Subcutaneous adipose tissue (tissue), 4 donors: ENCODE data around the gene IGSF21. TPM values are rescaled to one million over a fixed set of nuclear protein-coding genes. Genes with fewer than 3 reads are reported as not detected.

Experiments used
- CTCF ChIP-seq: fragments of 450-650 bp; IDR thresholded peaks from one replicate; pipeline ENCODE4 v1.5.1; 2016; ENCODE audit warnings: low read depth, mild to moderate bottlenecking, control low read depth, antibody characterized with exemption, moderate library complexity
- total RNA-seq, 4 donors: library from RNA; depleted of rRNA; stranded (reverse); fragments of >200 nt; gene quantifications; one replicate each; pipeline ENCODE4 v1.1.0, GENCODE V29; 2016

The IGSF21 gene
- total RNA-seq, 4 donors from 2014 or later, result 0.98 to 12.6 (median 4.4) TPM; not detected in 1

GRCh38 chr1:18097206-18097605 is 10.4 kb upstream of the IGSF21 start:
- TF ChIP-seq CTCF, result no peak

GRCh38 chr1:18099026-18099425 is 8.6 kb upstream of the IGSF21 start:
- TF ChIP-seq CTCF, result no peak

- TF ChIP-seq CTCF, result no peak
Measured at GRCh38 chr1:18100060-18100459, 7.5 kb upstream of the IGSF21 start.

- TF ChIP-seq CTCF, result no peak
Measured at GRCh38 chr1:18100491-18101063, 7.0 kb upstream of the IGSF21 start.

- TF ChIP-seq CTCF, result no peak
Measured at GRCh38 chr1:18101508-18101907, 6.1 kb upstream of the IGSF21 start.

- no peak for TF ChIP-seq CTCF
Measured at GRCh38 chr1:18103788-18104421, 3.7 kb upstream of the IGSF21 start.

GRCh38 chr1:18104546-18105100 is 3.0 kb upstream of the IGSF21 start:
- no peak for TF ChIP-seq CTCF
